ENCODE measurements around the gene TMEM192. TPM values are rescaled to one million over a fixed set of nuclear protein-coding genes. Genes with fewer than 3 reads are reported as not detected.

The TMEM192 gene
- 6.8 to 9.2 TPM (median 8.2 TPM) in 5 replicates for total RNA-seq (2022; extraction: Qiagen RNA extraction; ENCODE audit: low read depth)

DNA sequence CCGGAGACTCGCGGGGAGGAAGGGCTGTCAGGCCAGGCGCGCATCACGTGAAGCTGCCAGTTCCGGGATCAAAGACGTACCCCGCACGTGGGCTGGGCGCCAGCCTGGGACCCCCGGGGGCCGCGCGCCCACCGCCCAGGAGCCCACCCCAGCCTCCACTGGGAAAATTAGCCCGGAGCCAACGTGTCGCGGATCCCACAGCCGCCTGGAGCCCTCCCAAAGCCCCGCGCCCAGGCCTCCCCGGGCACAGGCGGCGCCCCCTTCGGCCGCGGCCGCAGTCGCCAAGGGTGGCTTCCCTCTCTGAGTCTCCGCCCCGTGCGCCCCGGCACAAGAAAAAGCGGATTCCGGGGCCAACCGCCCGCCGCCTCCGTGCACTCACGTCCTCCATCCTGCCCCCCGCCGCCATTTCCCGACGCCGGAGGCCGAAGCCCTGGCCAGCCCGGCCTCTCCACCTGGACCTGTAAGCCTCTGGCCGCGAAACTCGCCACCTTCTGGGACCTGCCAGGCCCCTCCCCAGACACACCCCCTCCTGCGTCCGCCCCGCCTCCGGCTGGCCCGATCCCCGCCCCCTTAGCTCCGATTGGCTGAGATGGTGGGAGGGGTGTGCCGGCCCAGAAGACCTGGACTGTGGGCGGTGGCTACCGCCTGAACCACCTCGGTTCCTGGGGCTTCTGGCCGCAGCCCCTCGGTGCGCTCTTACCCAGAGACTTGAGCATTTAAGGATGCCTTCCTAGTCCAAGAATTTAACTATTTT is at the start of gene TMEM192:
Gene TMEM192 (minus strand): TSS at position 493 of the 754 bp plus-strand sequence. CDS start 87 bp downstream, at position 406.

DNA sequence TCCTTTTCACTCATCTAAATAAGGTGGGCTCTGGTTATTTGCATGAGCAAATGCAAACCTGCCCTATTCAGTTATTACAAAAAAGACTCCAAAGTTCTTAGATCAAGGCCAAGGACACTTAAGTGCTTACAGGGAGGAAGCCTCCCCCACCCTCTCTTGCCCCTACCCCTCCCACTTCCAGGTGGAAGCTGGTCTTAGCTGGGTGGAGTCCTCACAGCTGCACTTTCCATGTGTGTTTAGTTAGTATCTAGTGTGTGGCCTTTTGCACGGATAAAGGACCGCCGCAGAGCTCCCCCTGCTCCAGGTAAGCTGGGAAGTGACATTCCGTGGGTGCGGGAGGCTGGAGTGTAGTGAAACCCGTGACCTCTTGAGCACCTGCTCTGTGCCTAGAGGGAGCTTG is 59.0 kb downstream of the TMEM192 start, which contains the start of gene TRIM75:
Gene TRIM75 (plus strand): TSS at position 222 of the 400 bp plus-strand sequence. CDS start 5,282 bp downstream, outside the sequence.

DNA sequence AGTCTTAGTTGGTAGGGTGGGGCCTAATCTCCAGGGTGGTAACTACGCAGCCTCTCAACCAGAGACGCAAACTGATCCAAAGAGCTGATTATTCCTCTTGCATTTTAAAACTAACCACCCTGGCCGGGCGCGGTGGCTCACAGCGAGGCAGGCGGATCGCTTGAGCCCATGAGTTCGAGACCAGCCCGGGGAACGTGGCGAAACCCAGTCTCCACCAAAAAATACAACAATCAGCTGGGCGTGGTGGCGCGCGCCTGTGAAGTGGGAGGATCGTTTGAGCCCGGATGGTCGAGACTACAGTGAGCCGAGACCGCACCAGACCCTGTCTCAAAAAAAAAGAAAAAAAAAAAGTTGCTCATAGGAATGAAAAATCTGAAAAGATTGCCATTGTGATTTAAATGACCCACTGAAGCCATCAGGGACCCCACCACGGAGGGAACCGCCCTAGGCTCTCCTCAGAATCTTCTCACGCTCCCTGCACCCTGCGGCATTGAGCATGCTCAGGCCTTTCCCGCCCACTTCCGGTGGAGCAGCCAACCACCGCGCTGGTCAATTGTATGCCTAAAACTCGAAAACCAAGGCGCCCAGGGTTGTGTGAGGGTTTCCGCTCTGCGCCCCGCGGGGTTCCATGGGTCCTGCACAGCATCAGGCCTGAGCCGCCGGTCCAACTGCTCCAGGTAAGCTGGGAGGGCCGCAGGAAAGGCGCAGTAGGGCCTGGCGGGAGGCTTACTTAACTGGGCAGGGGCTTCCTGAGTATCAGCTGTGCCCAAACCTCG is 81.0 kb downstream of the TMEM192 start, which contains the start of gene TRIM60:
Gene TRIM60 (plus strand): TSS at position 564 of the 776 bp plus-strand sequence. CDS start 8,074 bp downstream, outside the sequence.

Other genes starting within 250 kb of the TMEM192 start
- gene APELA, start 235.7 kb downstream of the TMEM192 start, total RNA-seq (2022; extraction: Qiagen RNA extraction; ENCODE audit: low read depth), result not detected in 5 replicates
- not detected in 5 replicates for gene TRIM61, start 135.2 kb downstream of the TMEM192 start, total RNA-seq (2022; extraction: Qiagen RNA extraction; ENCODE audit: low read depth)
- gene TRIM60, start 80.9 kb downstream of the TMEM192 start, total RNA-seq (2022; extraction: Qiagen RNA extraction; ENCODE audit: low read depth), result not detected in 5 replicates
- gene TRIM75, start 59.0 kb downstream of the TMEM192 start, total RNA-seq (2022; extraction: Qiagen RNA extraction; ENCODE audit: low read depth), result not detected in 5 replicates
- 12.5 to 17.4 TPM (median 15.8 TPM) in 5 replicates for gene KLHL2, start 94.7 kb upstream of the TMEM192 start, total RNA-seq (2022; extraction: Qiagen RNA extraction; ENCODE audit: low read depth)
- gene MSMO1, start 214.8 kb upstream of the TMEM192 start, total RNA-seq (2022; extraction: Qiagen RNA extraction; ENCODE audit: low read depth), result 18.5 to 26.4 TPM (median 20.7 TPM) in 5 replicates